Endothelial cell of umbilical vein (primary cell): ENCODE data around the gene OR10A3. TPM values are rescaled to one million over a fixed set of nuclear protein-coding genes. Genes with fewer than 3 reads are reported as not detected.

Source experiments
- BruUV-seq: library from RNA; stranded (reverse); fragments of 400-500 nt; replicated peaks from 2 replicates; lab custom pipeline; 2021; lab: Mats Ljungman, UMichigan
- CTCF ChIA-PET: fragments of 300-600, 350-600 bp; sonication (Branson Sonifier 250); formaldehyde crosslinking; loops from one replicate; lab custom pipeline; 2021; ENCODE audit warnings: antibody characterized with exemption, inconsistent platforms; lab: Charles Lee
- POLR2A ChIA-PET: fragments of 300-600, 350-600 bp; sonication (Branson Sonifier 250); formaldehyde crosslinking; loops from one replicate; lab custom pipeline; 2021; ENCODE audit warnings: antibody characterized with exemption, inconsistent platforms; lab: Charles Lee
- DNase-seq: peaks from one replicate; pipeline ENCODE4 v3.0.0-alpha.2; 2011; ENCODE audit warnings: low read depth, low spot score
- FAIRE-seq: peaks from 2 replicates; lab custom pipeline; 2011; peaks lifted over from hg19 to GRCh38; lab: Jason Lieb, UNC
- H2AFZ ChIP-seq: 2 replicates; pipeline ENCODE4 v1.6.0; 2012; ENCODE audit warnings: low read depth, low read length, control low read depth, inconsistent platforms
- H3K27ac ChIP-seq: 2 replicates; pipeline ENCODE4 v1.5.1; 2011; ENCODE audit warnings: low read depth, mild to moderate bottlenecking, control low read depth, low read length, moderate library complexity; ENCODE audit not compliant: insufficient read depth
- H3K27me3 ChIP-seq, 2 experiments: 2 replicates each; pipeline versions ENCODE4 v1.6.0 to v1.6.1; 2011; ENCODE audit warnings: low read length in 2 of 2, mixed read lengths in 1 of 2; ENCODE audit not compliant: control insufficient read depth in 2 of 2, insufficient read depth in 2 of 2
- H3K36me3 ChIP-seq, 2 experiments: 2 replicates in 1 of 2; 3 replicates in 1 of 2; pipeline ENCODE4 v1.5.1; 2011; ENCODE audit warnings: low read length in 2 of 2, mild to moderate bottlenecking in 1 of 2, moderate library complexity in 1 of 2; ENCODE audit not compliant: control insufficient read depth in 2 of 2, insufficient read depth in 2 of 2; ENCODE audit errors: extremely low read depth in 1 of 2
- H3K4me1 ChIP-seq: 3 replicates; pipeline ENCODE4 v1.5.1; 2011; ENCODE audit warnings: mild to moderate bottlenecking, low read length; ENCODE audit not compliant: control insufficient read depth, insufficient read depth; ENCODE audit errors: extremely low read depth
- H3K4me2 ChIP-seq: 2 replicates; pipeline ENCODE4 v1.6.1; 2011; ENCODE audit warnings: low read length, control low read depth, mixed read lengths; ENCODE audit not compliant: insufficient read depth
- H3K4me3 ChIP-seq, 3 experiments: fragments of 200-600 bp in 1 of 3; sonication (generic), shearing (Covaris generic) in 1 of 3; replicated peaks in 1 of 3; 2 replicates each; pipeline ENCODE4 v1.5.1; 2011 to 2016; ENCODE audit warnings: control low read depth in 3 of 3, low read length in 3 of 3, mild to moderate bottlenecking in 2 of 3, inconsistent platforms in 1 of 3, low read depth in 1 of 3, moderate library complexity in 1 of 3; ENCODE audit not compliant: insufficient read depth in 1 of 3
- H3K79me2 ChIP-seq: 2 replicates; pipeline ENCODE4 v1.6.0; 2012; ENCODE audit warnings: low read length, inconsistent platforms; ENCODE audit not compliant: control insufficient read depth, insufficient read depth
- H3K9ac ChIP-seq: replicated peaks from 2 replicates; pipeline ENCODE3; 2011; ENCODE audit warnings: low read length, control low read depth; ENCODE audit not compliant: insufficient read depth; ENCODE audit errors: extremely low read depth
- H3K9me1 ChIP-seq: replicated peaks from 3 replicates; pipeline ENCODE4 v1.6.0; 2011; ENCODE audit warnings: mild to moderate bottlenecking, low read length; ENCODE audit not compliant: control insufficient read depth, insufficient read depth; ENCODE audit errors: extremely low read depth
- H3K9me3 ChIP-seq: replicated peaks from 2 replicates; pipeline ENCODE4 v1.5.1; 2012; ENCODE audit warnings: low read length, inconsistent platforms; ENCODE audit not compliant: control insufficient read depth, insufficient read depth
- H4K20me1 ChIP-seq: replicated peaks from 2 replicates; pipeline ENCODE3; 2011; ENCODE audit warnings: mild to moderate bottlenecking, low read length; ENCODE audit not compliant: control insufficient read depth, insufficient read depth; ENCODE audit errors: extremely low read depth
- CTCF ChIP-seq, 2 donors: IDR thresholded peaks; 1 replicate in 1 of 2; 2 replicates in 1 of 2; pipeline ENCODE4 v1.5.1; 2011; ENCODE audit warnings: low read length in 2 of 2, mild to moderate bottlenecking in 2 of 2, moderate library complexity in 2 of 2, control low read depth in 1 of 2, inconsistent platforms in 1 of 2, low read depth in 1 of 2; ENCODE audit not compliant: insufficient read depth in 1 of 2; ENCODE audit errors: extremely low read depth in 1 of 2
- EZH2 ChIP-seq: IDR thresholded peaks from 2 replicates; pipeline ENCODE4 v1.6.1; 2012; ENCODE audit warnings: borderline replicate concordance, low read depth, mild to moderate bottlenecking, moderate library complexity, low read length, inconsistent platforms; ENCODE audit not compliant: severe bottlenecking
- FOS ChIP-seq: IDR thresholded peaks from 2 replicates; pipeline ENCODE4 v1.6.1; 2011; ENCODE audit warnings: mild to moderate bottlenecking, low read length, moderate library complexity, borderline replicate concordance; ENCODE audit not compliant: insufficient read depth
- GATA2 ChIP-seq: IDR thresholded peaks from 2 replicates; pipeline ENCODE4 v1.7.0; 2011; ENCODE audit warnings: low read depth, mild to moderate bottlenecking, moderate library complexity, mixed read lengths, low read length; ENCODE audit not compliant: insufficient read length, insufficient read depth
- JUN ChIP-seq: IDR thresholded peaks from 2 replicates; pipeline ENCODE4 v1.6.1; 2011; ENCODE audit warnings: borderline replicate concordance, low read depth; ENCODE audit not compliant: insufficient read length, insufficient read depth
- MAX ChIP-seq: IDR thresholded peaks from 2 replicates; pipeline ENCODE4 v1.6.1; 2011; ENCODE audit not compliant: insufficient read depth, insufficient read length
- MYC ChIP-seq: IDR thresholded peaks from one replicate; pipeline ENCODE4 v1.6.1; 2011; ENCODE audit warnings: mild to moderate bottlenecking, low read depth, low read length
- POLR2A ChIP-seq: IDR thresholded peaks from 2 replicates; pipeline ENCODE4 v1.6.1; 2012; ENCODE audit warnings: low read depth, mild to moderate bottlenecking, control low read depth, low read length
- POLR2AphosphoS5 ChIP-seq: IDR thresholded peaks from 2 replicates; pipeline ENCODE4 v1.6.1; 2012; ENCODE audit warnings: low read depth, mild to moderate bottlenecking, control low read depth, low read length, moderate library complexity; ENCODE audit not compliant: insufficient read depth
- dilution Hi-C: fragments of 300-500 bp; cut with MboI; formaldehyde crosslinking; loops from one replicate; pipeline ENCODE4 v1.15.0; 2019; ENCODE audit warnings: low sequenced_read_pairs; ENCODE audit not compliant: extremely low pct_ligation_motif_present
- intact Hi-C: fragments of 100-400 bp; cut with micrococcal nuclease; formaldehyde crosslinking; loops from one replicate; pipeline ENCODE4 v1.10.0; 2022
- polyA plus RNA-seq, 4 experiments: library from polyadenylated mRNA; depleted of rRNA in 3 of 4; stranded (reverse) in 3 of 4; unstranded in 1 of 4; fragments of >200 nt; gene quantifications; 2 replicates each; pipeline versions ENCODE4 v1.2.1 to v1.2.3, GENCODE V29; 2011 to 2012; ENCODE audit warnings: missing spikeins in 1 of 4
- small RNA-seq: library from RNA; depleted of rRNA; stranded (forward); fragments of <200 nt; gene quantifications from one replicate; pipeline ENCODE3, GENCODE V24; 2012; ENCODE audit warnings: low replicate concordance, low read depth; ENCODE audit not compliant: insufficient read depth, insufficient read length
- total RNA-seq: library from RNA; stranded (reverse); gene quantifications from 2 replicates; pipeline ENCODE4 v1.2.3, GENCODE V29; 2021

The OR10A3 gene
- total and polyA plus RNA-seq, 2 donors (not counting 3 experiments of a cell fraction or from before 2014, with no cell fraction given), result not detected

DNA sequence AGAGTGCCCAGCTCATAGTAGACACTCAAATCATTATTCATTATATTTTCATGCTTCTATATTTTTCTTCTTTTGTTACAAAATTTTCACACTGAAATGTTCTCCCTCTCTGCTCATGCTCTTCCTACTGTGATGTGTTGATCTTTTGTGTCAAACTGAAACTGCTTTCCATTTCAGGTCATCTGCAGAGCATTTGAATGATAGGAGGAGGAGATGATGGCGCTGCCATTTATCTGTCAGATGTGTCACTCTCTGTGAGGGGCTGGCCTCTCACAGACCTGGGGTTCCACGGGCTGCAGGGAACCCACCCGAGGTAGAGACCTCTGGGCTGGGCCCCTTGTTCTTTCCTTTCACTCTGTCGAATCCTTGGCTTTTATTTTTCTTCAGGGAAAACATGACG lies 51.5 kb downstream of the OR10A3 start:
- FAIRE-seq, result no peak
- Histone ChIP-seq H3K27ac (no peak overlapping the region), H3K27me3 (peaks cover 12 to 17% of the 10 kb centered on the region in 2 experiments), H3K9me3 (no peaks in the 10 kb centered on the region), H4K20me1 (no peaks in the 10 kb centered on the region), H3K36me3 (no peaks in the 10 kb centered on the region), H3K4me2 (no peak overlapping the region), H3K4me3 (no peak overlapping the region), H3K9me1 (no peaks in the 10 kb centered on the region), H3K4me1 (peaks cover 4% of the 10 kb centered on the region), H2AFZ (no peak overlapping the region), H3K79me2 (no peaks in the 10 kb centered on the region), H3K9ac (no peak overlapping the region)
- ChIA-PET CTCF (interaction anchor here (0.6 to 7.7 kb wide), 7 partner anchors 8 to 201 kb away, joined by 3 to 132 read pairs (median 4); partner anchors contain the start of gene EIF3F), POLR2A (no interaction called here)
- dilution Hi-C loops (no loop called here), intact Hi-C loops (loop anchor here (5.0 kb wide), 1 partner anchor 182 kb away; no protein-coding TSS in a partner anchor)
- no peak for TF ChIP-seq CTCF (IDR thresholded peaks at IDR 0.05; ENCODE audit: extremely low read depth in 1 of 2, insufficient read depth in 1 of 2, low read depth in 1 of 2, low read length in 2 of 2)
- no peak for TF ChIP-seq FOS
- TF ChIP-seq MAX, result no peak
- TF ChIP-seq GATA2, result no peak
- TF ChIP-seq POLR2AphosphoS5, result no peak
- TF ChIP-seq MYC, result no peak
- TF ChIP-seq POLR2A, result no peak
- TF ChIP-seq JUN, result no peak
- no peak for TF ChIP-seq EZH2
- no TSS peak for BruUV-seq
- DNase-seq, result no peak

Small RNA genes lying within 50 kb of the gene (small RNA-seq; reads per million reads assigned to genes)
- gene COX6CP5 (not detected), gene RNU6-943P (not detected)

Other genes starting within 250 kb of the OR10A3 start
- not detected in 2 replicates for gene OVCH2, start 235.2 kb downstream of the OR10A3 start, total RNA-seq
- gene OVCH2, start 235.2 kb downstream of the OR10A3 start, polyA plus RNA-seq, result not detected in 2 replicates
- not detected in 2 replicates for gene OR5P2, start 144.8 kb downstream of the OR10A3 start, total RNA-seq
- gene OR5P2, start 144.8 kb downstream of the OR10A3 start, polyA plus RNA-seq, result 0.08 TPM in 1 of 2 replicates, not detected in the other
- gene OR5P3, start 110.9 kb downstream of the OR10A3 start, total RNA-seq, result not detected in 2 replicates
- gene OR5P3, start 110.9 kb downstream of the OR10A3 start, polyA plus RNA-seq, result not detected in 2 replicates
- not detected in 2 replicates for gene OR10A6, start 10.4 kb downstream of the OR10A3 start, total RNA-seq
- gene OR10A6, start 10.4 kb downstream of the OR10A3 start, polyA plus RNA-seq, result not detected in 2 replicates
- gene NLRP10, start 23.7 kb upstream of the OR10A3 start, total RNA-seq, result not detected in 2 replicates
- gene NLRP10, start 23.7 kb upstream of the OR10A3 start, polyA plus RNA-seq, result not detected in 2 replicates
- gene EIF3F, start 45.6 kb upstream of the OR10A3 start, total RNA-seq, result 385 and 436 TPM in 2 replicates
- gene EIF3F, start 45.6 kb upstream of the OR10A3 start, polyA plus RNA-seq, result 411 and 579 TPM in 2 replicates
- 3.9 and 4.9 TPM in 2 replicates for gene TUB, start 139.5 kb upstream of the OR10A3 start, total RNA-seq
- 2.3 and 2.5 TPM in 2 replicates for gene TUB, start 139.5 kb upstream of the OR10A3 start, polyA plus RNA-seq
- gene RIC3, start 227.3 kb upstream of the OR10A3 start, total RNA-seq, result not detected in 2 replicates
- not detected in 2 replicates for gene RIC3, start 227.3 kb upstream of the OR10A3 start, polyA plus RNA-seq